Measurements from ENCODE around the gene STRADA.
A peak's percentile ranks its signal among the peaks of the same experiment; 100 is the strongest.

The STRADA gene

GRCh38 chr17:63773272-63774140 is 31.9 kb upstream of the STRADA start, which contains the start of gene CCDC47:
Gene CCDC47, minus strand, starts transcription at chr17:63773597. Its CDS starts 7,422 bp downstream, at chr17:63766175.
- Histone ChIP-seq H3K36me3 (ENCODE audit: control insufficient read depth in 1 of 2, insufficient read depth in 2 of 2, low read length in 2 of 2) (peaks cover 9 to 10% of the 10 kb centered on the region in 2 donors), H3K4me1 (ENCODE audit: control insufficient read depth in 1 of 2, insufficient read depth in 2 of 2, low read length in 2 of 2) (peaks cover 9 to 42% of the 10 kb centered on the region in 2 donors), H3K27me3 (ENCODE audit: low read depth, low read length) (no peaks in the 10 kb centered on the region), H3K27ac (ENCODE audit: low read length) (peak within 1 kb of the TSS; percentile 98), H3K4me3 (ENCODE audit: low read depth in 1 of 2, low read length in 2 of 2) (peak within 1 kb of the TSS; percentile 86 to 89), H3K9me3 (ENCODE audit: control insufficient read depth in 1 of 2, low read length in 2 of 2) (no peaks in the 10 kb centered on the region)

GRCh38 chr17:63772801-63773271 is 31.2 kb upstream of the STRADA start:
- Histone ChIP-seq H3K36me3 (ENCODE audit: control insufficient read depth in 1 of 2, insufficient read depth in 2 of 2, low read length in 2 of 2) (peaks cover 5 to 10% of the 10 kb centered on the region in 2 donors), H3K27me3 (ENCODE audit: low read depth, low read length) (no peaks in the 10 kb centered on the region), H3K4me3 (ENCODE audit: low read depth in 1 of 2, low read length in 2 of 2) (peak overlapping the region; percentile 86 to 89), H3K27ac (ENCODE audit: low read length) (peak overlapping the region; percentile 98), H3K4me1 (ENCODE audit: control insufficient read depth in 1 of 2, insufficient read depth in 2 of 2, low read length in 2 of 2) (peaks cover 9 to 42% of the 10 kb centered on the region in 2 donors), H3K9me3 (ENCODE audit: control insufficient read depth in 1 of 2, low read length in 2 of 2) (no peaks in the 10 kb centered on the region)

GRCh38 chr17:63768433-63768832 is 26.8 kb upstream of the STRADA start:
- H3K4me3 ChIP-seq (ENCODE audit: low read depth in 1 of 2, low read length in 2 of 2): no peak overlapping the region
- H3K27me3 ChIP-seq (ENCODE audit: low read depth, low read length): no peaks in the 10 kb centered on the region
- H3K36me3 ChIP-seq (ENCODE audit: control insufficient read depth in 1 of 2, insufficient read depth in 2 of 2, low read length in 2 of 2): peaks cover 8 to 18% of the 10 kb centered on the region in 2 donors
- H3K9me3 ChIP-seq (ENCODE audit: control insufficient read depth in 1 of 2, low read length in 2 of 2): no peaks in the 10 kb centered on the region
- H3K27ac ChIP-seq (ENCODE audit: low read length): no peak overlapping the region
- H3K4me1 ChIP-seq (ENCODE audit: control insufficient read depth in 1 of 2, insufficient read depth in 2 of 2, low read length in 2 of 2): peaks cover 0 to 24% of the 10 kb centered on the region in 2 donors

GRCh38 chr17:63766754-63767153 is 25.2 kb upstream of the STRADA start:
- Histone ChIP-seq H3K4me3 (ENCODE audit: low read depth in 1 of 2, low read length in 2 of 2) (no peak overlapping the region), H3K27ac (ENCODE audit: low read length) (no peak overlapping the region), H3K4me1 (ENCODE audit: control insufficient read depth in 1 of 2, insufficient read depth in 2 of 2, low read length in 2 of 2) (peaks cover 0 to 17% of the 10 kb centered on the region in 2 donors), H3K27me3 (ENCODE audit: low read depth, low read length) (no peaks in the 10 kb centered on the region), H3K36me3 (ENCODE audit: control insufficient read depth in 1 of 2, insufficient read depth in 2 of 2, low read length in 2 of 2) (peaks cover 14 to 26% of the 10 kb centered on the region in 2 donors), H3K9me3 (ENCODE audit: control insufficient read depth in 1 of 2, low read length in 2 of 2) (no peaks in the 10 kb centered on the region)

- H3K27ac ChIP-seq (ENCODE audit: low read length): no peak overlapping the region
- H3K9me3 ChIP-seq (ENCODE audit: control insufficient read depth in 1 of 2, low read length in 2 of 2): no peaks in the 10 kb centered on the region
- H3K4me3 ChIP-seq (ENCODE audit: low read depth in 1 of 2, low read length in 2 of 2): no peak overlapping the region
- peaks cover 19 to 43% of the 10 kb centered on the region in 2 donors for H3K36me3 ChIP-seq (ENCODE audit: control insufficient read depth in 1 of 2, insufficient read depth in 2 of 2, low read length in 2 of 2)
- no peaks in the 10 kb centered on the region for H3K27me3 ChIP-seq (ENCODE audit: low read depth, low read length)
- H3K4me1 ChIP-seq (ENCODE audit: control insufficient read depth in 1 of 2, insufficient read depth in 2 of 2, low read length in 2 of 2): no peaks in the 10 kb centered on the region
Measured at GRCh38 chr17:63764716-63765115, 23.1 kb upstream of the STRADA start.

GRCh38 chr17:63762161-63763078 is 20.8 kb upstream of the STRADA start:
- Histone ChIP-seq H3K4me3 (ENCODE audit: low read depth in 1 of 2, low read length in 2 of 2) (no peak overlapping the region), H3K9me3 (ENCODE audit: control insufficient read depth in 1 of 2, low read length in 2 of 2) (no peaks in the 10 kb centered on the region), H3K36me3 (ENCODE audit: control insufficient read depth in 1 of 2, insufficient read depth in 2 of 2, low read length in 2 of 2) (peaks cover 19 to 49% of the 10 kb centered on the region in 2 donors)

GRCh38 chr17:63760771-63761539 is 19.4 kb upstream of the STRADA start:
- Histone ChIP-seq H3K36me3 (ENCODE audit: control insufficient read depth in 1 of 2, insufficient read depth in 2 of 2, low read length in 2 of 2) (peaks cover 28 to 59% of the 10 kb centered on the region in 2 donors), H3K9me3 (ENCODE audit: control insufficient read depth in 1 of 2, low read length in 2 of 2) (no peaks in the 10 kb centered on the region), H3K27me3 (ENCODE audit: low read depth, low read length) (no peaks in the 10 kb centered on the region), H3K4me1 (ENCODE audit: control insufficient read depth in 1 of 2, insufficient read depth in 2 of 2, low read length in 2 of 2) (no peaks in the 10 kb centered on the region), H3K4me3 (ENCODE audit: low read depth in 1 of 2, low read length in 2 of 2) (no peak overlapping the region), H3K27ac (ENCODE audit: low read length) (no peak overlapping the region)

More at GRCh38 chr17:63762161-63763078, 20.8 kb upstream of the STRADA start:
- no peaks in the 10 kb centered on the region for H3K4me1 ChIP-seq (ENCODE audit: control insufficient read depth in 1 of 2, insufficient read depth in 2 of 2, low read length in 2 of 2)
- no peaks in the 10 kb centered on the region for H3K27me3 ChIP-seq (ENCODE audit: low read depth, low read length)
- H3K27ac ChIP-seq (ENCODE audit: low read length): peak overlapping the region; percentile 41

GRCh38 chr17:63758428-63758827 is 16.8 kb upstream of the STRADA start:
- no peak overlapping the region for H3K27ac ChIP-seq (ENCODE audit: low read length)
- no peaks in the 10 kb centered on the region for H3K9me3 ChIP-seq (ENCODE audit: control insufficient read depth in 1 of 2, low read length in 2 of 2)
- no peak overlapping the region for H3K4me3 ChIP-seq (ENCODE audit: low read depth in 1 of 2, low read length in 2 of 2)
- H3K27me3 ChIP-seq (ENCODE audit: low read depth, low read length): no peaks in the 10 kb centered on the region
- H3K36me3 ChIP-seq (ENCODE audit: control insufficient read depth in 1 of 2, insufficient read depth in 2 of 2, low read length in 2 of 2): peaks cover 36 to 69% of the 10 kb centered on the region in 2 donors
- no peaks in the 10 kb centered on the region for H3K4me1 ChIP-seq (ENCODE audit: control insufficient read depth in 1 of 2, insufficient read depth in 2 of 2, low read length in 2 of 2)

- Histone ChIP-seq H3K9me3 (ENCODE audit: control insufficient read depth in 1 of 2, low read length in 2 of 2) (no peaks in the 10 kb centered on the region), H3K27ac (ENCODE audit: low read length) (no peak overlapping the region), H3K36me3 (ENCODE audit: control insufficient read depth in 1 of 2, insufficient read depth in 2 of 2, low read length in 2 of 2) (peaks cover 45 to 61% of the 10 kb centered on the region in 2 donors), H3K4me3 (ENCODE audit: low read depth in 1 of 2, low read length in 2 of 2) (no peak overlapping the region), H3K27me3 (ENCODE audit: low read depth, low read length) (no peaks in the 10 kb centered on the region), H3K4me1 (ENCODE audit: control insufficient read depth in 1 of 2, insufficient read depth in 2 of 2, low read length in 2 of 2) (no peaks in the 10 kb centered on the region)
Measured at GRCh38 chr17:63754046-63754445, 12.4 kb upstream of the STRADA start.

- Histone ChIP-seq H3K36me3 (ENCODE audit: control insufficient read depth in 1 of 2, insufficient read depth in 2 of 2, low read length in 2 of 2) (peaks cover 45 to 66% of the 10 kb centered on the region in 2 donors), H3K27ac (ENCODE audit: low read length) (no peak overlapping the region), H3K4me1 (ENCODE audit: control insufficient read depth in 1 of 2, insufficient read depth in 2 of 2, low read length in 2 of 2) (no peaks in the 10 kb centered on the region), H3K9me3 (ENCODE audit: control insufficient read depth in 1 of 2, low read length in 2 of 2) (no peaks in the 10 kb centered on the region), H3K4me3 (ENCODE audit: low read depth in 1 of 2, low read length in 2 of 2) (no peak overlapping the region), H3K27me3 (ENCODE audit: low read depth, low read length) (no peaks in the 10 kb centered on the region)
Measured at GRCh38 chr17:63753215-63753614, 11.6 kb upstream of the STRADA start.

Data from muscle layer of duodenum (tissue), 2 donors.